AG04450 (cell line): ENCODE data around the gene PHACTR4. TPM values are rescaled to one million over a fixed set of nuclear protein-coding genes. Genes with fewer than 3 reads are reported as not detected.
"Not testable (repeated sequence)": the region's sequence is repeated elsewhere in the genome, so short reads cannot be mapped to it uniquely, and the experiment has no call there.

Source experiments
- CTCF ChIA-PET: fragments of 300-600, 350-600 bp; formaldehyde crosslinking; extraction: SDS; loops from one replicate; lab custom pipeline; 2022; ENCODE audit warnings: antibody characterized with exemption, inconsistent platforms; lab: Charles Lee
- POLR2A ChIA-PET: fragments of 350-600 bp; formaldehyde crosslinking; extraction: SDS; loops from one replicate; lab custom pipeline; 2021; ENCODE audit warnings: antibody characterized with exemption, inconsistent platforms; lab: Yijun Ruan, JAX
- DNase-seq: peaks from one replicate; pipeline ENCODE4 v3.0.0-alpha.2; 2011; ENCODE audit warnings: low read depth, low spot score
- H3K27ac ChIP-seq: one replicate; pipeline ENCODE4 v1.5.1; 2012; ENCODE audit warnings: low read depth, low read length, control low read depth
- H3K27me3 ChIP-seq: one replicate; pipeline ENCODE4 v1.6.0; 2012; ENCODE audit warnings: low read length; ENCODE audit not compliant: control insufficient read depth, insufficient read depth
- H3K4me3 ChIP-seq: 2 replicates; pipeline ENCODE4 v1.5.1; 2011; ENCODE audit warnings: mild to moderate bottlenecking, low read depth, low read length, control low read depth
- H3K9me3 ChIP-seq: 2 replicates; pipeline ENCODE4 v1.5.1; 2012; ENCODE audit warnings: low read length; ENCODE audit not compliant: control insufficient read depth, insufficient read depth
- polyA plus RNA-seq: library from polyadenylated mRNA; depleted of rRNA; stranded (reverse); fragments of >200 nt; gene quantifications from 2 replicates; pipeline ENCODE4 v1.2.3, GENCODE V29; 2011
- TF ChIP-seq, protein P1 (sequence below): IDR thresholded peaks from 2 replicates; pipeline ENCODE4 v1.5.1; 2011; ENCODE audit warnings: low read depth, low read length, control low read depth, inconsistent platforms

Gene PHACTR4
- polyA plus RNA-seq, 1 experiment = 12.3 TPM

DNA sequence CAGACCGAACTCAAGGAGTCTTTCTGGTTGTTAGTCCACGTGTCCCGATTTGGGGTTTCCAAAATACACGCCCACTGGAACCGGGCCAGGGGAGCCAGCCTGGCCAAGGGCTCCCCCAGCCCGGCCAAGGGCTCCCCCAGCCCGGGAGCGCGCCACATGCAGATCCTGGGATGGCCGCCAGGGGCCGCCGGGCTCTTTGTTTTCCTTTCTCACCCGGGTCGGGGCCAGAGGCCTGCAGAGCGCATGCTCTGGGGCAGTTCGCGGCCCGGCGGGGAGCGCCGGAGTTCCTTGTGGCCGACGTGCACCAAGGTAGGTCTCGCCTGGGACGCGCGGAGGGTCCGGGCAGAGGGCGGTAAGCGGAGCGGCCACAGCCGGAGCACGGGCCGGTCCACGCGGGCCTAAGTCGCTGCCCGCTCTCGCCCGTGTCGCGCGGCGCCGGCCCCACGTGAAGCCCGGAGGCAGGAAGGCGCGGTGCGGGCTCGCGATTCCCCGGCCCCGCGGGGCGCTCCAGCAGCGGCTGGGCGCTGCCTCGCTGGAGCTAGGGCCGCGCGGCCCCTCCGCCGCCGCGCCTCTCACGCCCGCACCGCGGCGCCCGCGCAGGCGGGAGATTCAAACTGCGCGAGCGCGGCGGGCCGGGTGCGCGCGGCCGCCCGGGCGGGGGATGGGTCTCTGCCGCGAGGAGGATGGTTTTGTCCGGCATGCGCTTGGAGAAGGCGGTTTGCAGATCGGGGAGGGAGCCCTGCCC, 148.6 kb downstream of the PHACTR4 start:
- ChIA-PET POLR2A (interaction anchor here (0.9 to 7.5 kb wide), 6 partner anchors 9 to 359 kb away, joined by 3 to 46 read pairs (median 6); partner anchors contain the start of gene TAF12), CTCF (interaction anchor here (0.6 to 3.6 kb wide), 5 partner anchors 10 to 282 kb away, joined by 3 to 57 read pairs (median 3); no protein-coding TSS in a partner anchor)
- no peaks in the 10 kb centered on the region for H3K27me3 ChIP-seq
- H3K27ac ChIP-seq = peak overlapping the region; percentile 61
- peak; percentile 60 for DNase-seq
- H3K4me3 ChIP-seq = peak overlapping the region; percentile 81
- no peaks in the 10 kb centered on the region for H3K9me3 ChIP-seq
- TF ChIP-seq, protein P1, sequence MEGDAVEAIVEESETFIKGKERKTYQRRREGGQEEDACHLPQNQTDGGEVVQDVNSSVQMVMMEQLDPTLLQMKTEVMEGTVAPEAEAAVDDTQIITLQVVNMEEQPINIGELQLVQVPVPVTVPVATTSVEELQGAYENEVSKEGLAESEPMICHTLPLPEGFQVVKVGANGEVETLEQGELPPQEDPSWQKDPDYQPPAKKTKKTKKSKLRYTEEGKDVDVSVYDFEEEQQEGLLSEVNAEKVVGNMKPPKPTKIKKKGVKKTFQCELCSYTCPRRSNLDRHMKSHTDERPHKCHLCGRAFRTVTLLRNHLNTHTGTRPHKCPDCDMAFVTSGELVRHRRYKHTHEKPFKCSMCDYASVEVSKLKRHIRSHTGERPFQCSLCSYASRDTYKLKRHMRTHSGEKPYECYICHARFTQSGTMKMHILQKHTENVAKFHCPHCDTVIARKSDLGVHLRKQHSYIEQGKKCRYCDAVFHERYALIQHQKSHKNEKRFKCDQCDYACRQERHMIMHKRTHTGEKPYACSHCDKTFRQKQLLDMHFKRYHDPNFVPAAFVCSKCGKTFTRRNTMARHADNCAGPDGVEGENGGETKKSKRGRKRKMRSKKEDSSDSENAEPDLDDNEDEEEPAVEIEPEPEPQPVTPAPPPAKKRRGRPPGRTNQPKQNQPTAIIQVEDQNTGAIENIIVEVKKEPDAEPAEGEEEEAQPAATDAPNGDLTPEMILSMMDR = peak; percentile 92

DNA sequence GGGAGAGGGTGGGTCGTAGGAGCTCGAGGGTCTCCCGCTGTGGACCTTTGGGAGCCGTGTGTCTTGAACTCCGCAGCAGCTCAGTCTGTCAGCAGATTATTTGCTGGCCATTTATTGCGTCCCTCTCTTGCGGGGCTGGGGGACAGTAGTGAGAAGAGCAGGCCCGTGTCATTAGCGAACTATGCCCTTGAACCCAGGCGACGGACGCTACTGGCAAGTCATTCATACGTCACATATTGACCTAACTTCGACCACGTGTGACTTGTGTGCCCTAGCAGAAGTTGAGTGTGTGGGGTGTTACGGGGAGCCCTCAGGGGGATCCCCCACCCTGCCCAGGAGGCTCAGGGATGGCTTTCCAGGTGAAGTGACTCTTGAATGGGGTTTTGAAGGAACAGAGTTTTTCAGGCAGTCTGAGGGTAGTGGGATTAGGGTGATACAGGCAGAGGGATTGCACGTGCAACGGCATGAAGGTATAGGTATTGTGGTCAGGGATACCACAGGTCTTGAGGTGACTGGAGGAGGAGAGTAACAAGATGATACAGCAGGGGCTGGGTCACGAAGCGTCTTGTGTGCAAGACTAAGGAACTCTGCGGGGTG, 149.3 kb downstream of the PHACTR4 start:
- CTCF ChIA-PET = interaction anchor here (1.0 to 3.6 kb wide), 2 partner anchors 62 to 84 kb away, joined by 3 to 57 read pairs; no protein-coding TSS in a partner anchor
- no peaks in the 10 kb centered on the region for H3K9me3 ChIP-seq
- no peaks in the 10 kb centered on the region for H3K27me3 ChIP-seq
- H3K27ac ChIP-seq = peak overlapping the region; percentile 11
- POLR2A ChIA-PET = interaction anchor here (0.9 to 1.8 kb wide), 5 partner anchors 9 to 359 kb away, joined by 3 to 10 read pairs (median 5); partner anchors contain the start of gene TAF12
- peak overlapping the region; percentile 81 for H3K4me3 ChIP-seq
- no peak for DNase-seq
- TF ChIP-seq, protein P1 = no peak

DNA sequence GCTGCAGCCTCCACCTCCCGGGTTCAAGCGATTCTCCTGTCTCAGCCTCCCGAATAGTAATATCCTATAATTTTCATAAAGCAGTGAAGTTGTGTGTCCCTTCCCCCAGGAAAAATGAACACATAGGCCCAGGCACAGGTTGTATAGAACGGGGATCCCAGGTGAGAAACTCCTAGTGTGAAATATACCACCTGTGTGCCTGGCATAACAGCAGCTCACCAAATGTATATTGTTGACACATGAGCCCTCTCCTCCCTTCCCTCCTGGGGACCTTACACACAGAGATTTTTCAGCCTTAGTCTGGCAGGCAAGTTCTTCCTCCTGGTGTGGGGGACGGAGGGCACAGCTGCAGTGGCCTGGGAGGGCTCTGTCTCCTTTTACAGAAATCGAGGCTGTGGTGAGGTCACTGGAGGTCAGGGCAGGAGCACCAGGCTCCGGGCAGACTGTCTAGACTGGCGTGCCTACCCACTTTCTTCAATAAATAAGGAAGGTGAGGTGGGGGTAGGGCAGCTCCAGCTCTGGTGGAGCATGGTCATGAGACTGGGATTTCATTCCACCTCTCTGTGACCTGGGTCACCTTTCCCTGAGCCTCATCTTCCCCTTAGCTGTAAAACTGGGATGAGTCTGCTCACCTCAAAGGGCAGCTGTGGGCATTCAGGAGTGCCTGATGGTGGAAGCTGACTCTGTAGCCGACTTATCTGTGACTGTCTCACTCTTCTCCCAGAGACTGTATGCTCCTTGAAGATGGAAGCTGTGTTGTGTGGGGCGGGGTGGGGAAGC, 150.6 kb downstream of the PHACTR4 start:
- CTCF ChIA-PET = interaction anchor here (0.6 kb wide), 1 partner anchor 82 kb away, joined by 3 read pairs; no protein-coding TSS in a partner anchor

DNA sequence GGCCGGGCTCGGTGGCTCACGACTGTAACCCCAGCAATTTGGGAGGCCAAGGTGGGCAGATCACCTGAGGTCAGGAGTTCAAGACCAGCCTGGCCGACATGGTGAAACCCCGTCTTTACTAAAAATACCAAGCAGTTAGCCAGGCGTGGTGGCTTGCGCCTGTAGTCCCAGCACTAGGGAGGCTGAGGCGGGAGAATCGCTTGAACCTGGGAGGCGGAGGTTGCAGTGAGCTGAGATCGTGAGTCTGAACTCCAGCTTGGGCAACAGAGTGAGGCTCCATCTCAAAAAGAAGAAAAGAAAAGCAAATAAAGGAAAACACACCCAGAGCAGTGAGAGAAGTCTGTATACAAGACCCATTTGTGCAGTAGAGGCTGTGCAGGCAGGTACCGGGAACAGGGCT, 151.3 kb downstream of the PHACTR4 start:
- H3K9me3 ChIP-seq, H3K4me3 ChIP-seq, H3K27ac ChIP-seq, CTCF ChIA-PET, DNase-seq, H3K27me3 ChIP-seq: not testable (repeated sequence)
- POLR2A ChIA-PET = interaction anchor here (0.8 kb wide), 1 partner anchor 61 kb away, joined by 3 read pairs; no protein-coding TSS in a partner anchor

More for the DNA sequence above, 150.6 kb downstream of the PHACTR4 start:
- H3K4me3 ChIP-seq = no peak overlapping the region
- H3K9me3 ChIP-seq = no peaks in the 10 kb centered on the region
- POLR2A ChIA-PET = interaction anchor here (0.8 kb wide), 1 partner anchor 62 kb away, joined by 3 read pairs; no protein-coding TSS in a partner anchor
- no peak overlapping the region for H3K27ac ChIP-seq
- TF ChIP-seq, protein P1 = no peak
- no peak for DNase-seq
- no peaks in the 10 kb centered on the region for H3K27me3 ChIP-seq

DNA sequence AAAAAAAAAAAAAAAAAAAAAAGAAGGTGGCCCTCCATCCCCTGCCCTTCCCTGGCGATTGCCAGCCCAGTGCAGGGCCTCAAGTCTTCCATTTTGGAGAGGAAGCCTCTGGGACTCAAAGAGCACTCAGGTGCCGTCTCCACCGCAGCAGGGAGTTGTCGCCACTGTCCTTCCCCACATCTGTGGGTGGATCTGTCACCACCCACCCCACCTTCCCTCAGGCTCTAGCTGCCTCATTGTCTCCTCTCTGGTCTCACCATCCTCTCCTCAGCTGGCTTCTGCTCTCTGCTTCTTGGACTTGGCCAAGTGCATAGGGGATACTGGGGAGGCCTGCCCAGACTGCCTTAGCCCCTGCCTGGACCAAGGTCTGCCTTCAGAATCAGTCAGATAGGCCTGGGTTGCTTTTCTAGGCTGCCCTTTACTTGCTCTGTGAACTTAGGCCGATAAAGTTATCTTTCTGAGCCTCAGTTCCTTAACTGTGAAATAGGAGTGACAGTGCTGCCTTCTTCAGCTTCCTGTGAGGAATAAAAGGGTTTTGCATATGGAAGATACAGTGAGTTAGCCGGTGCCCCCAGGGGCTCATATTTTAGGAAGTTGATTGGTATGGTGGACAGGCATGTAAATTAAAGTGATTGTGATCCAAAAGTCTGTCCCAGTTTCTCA, 152.1 kb downstream of the PHACTR4 start:
- no peaks in the 10 kb centered on the region for H3K27me3 ChIP-seq
- POLR2A ChIA-PET = no interaction called here
- CTCF ChIA-PET = interaction anchor here (1.6 kb wide), 1 partner anchor 82 kb away, joined by 4 read pairs; no protein-coding TSS in a partner anchor

DNA sequence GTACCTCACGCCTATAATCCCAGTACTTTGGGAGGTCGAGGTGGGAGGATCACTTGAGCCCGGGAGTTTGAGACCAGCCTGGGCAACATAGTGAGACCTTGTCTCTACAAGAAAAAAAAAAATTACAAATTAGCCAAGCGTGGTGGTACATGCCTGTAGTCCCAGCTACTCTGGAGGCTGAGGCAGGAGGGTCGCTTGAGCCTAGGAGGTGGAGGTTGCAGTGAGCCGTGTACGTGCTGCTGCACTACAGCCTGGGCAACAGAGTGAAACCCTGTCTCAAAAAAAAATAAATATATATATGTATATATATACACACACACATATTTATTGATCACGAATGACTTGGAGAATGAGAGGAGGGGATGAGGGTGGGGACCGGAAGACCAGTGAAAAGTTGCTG, 153.0 kb downstream of the PHACTR4 start:
- CTCF ChIA-PET = interaction anchor here (1.0 to 1.6 kb wide), 2 partner anchors 81 to 163 kb away, joined by 3 to 4 read pairs; no protein-coding TSS in a partner anchor
- POLR2A ChIA-PET = interaction anchor here (0.7 kb wide), 1 partner anchor 59 kb away, joined by 3 read pairs; no protein-coding TSS in a partner anchor
- H3K27me3 ChIP-seq, DNase-seq, H3K9me3 ChIP-seq, H3K27ac ChIP-seq, H3K4me3 ChIP-seq: not testable (repeated sequence)

More for the DNA sequence above, 152.1 kb downstream of the PHACTR4 start:
- Histone ChIP-seq H3K4me3 (no peak overlapping the region), H3K9me3 (no peaks in the 10 kb centered on the region), H3K27ac (no peak overlapping the region)
- no peak for DNase-seq
- TF ChIP-seq, protein P1 = no peak
